Stimulated activated CD8-positive, alpha-beta memory T cell treated with anti-CD3 and anti-CD28 coated beads, Interleukin-4, amount 100 ng/mL, for 24 hours (primary cell): ENCODE measurements around the gene KRTAP4-12.
"Not testable (repeated sequence)": the region's sequence is repeated elsewhere in the genome, so short reads cannot be mapped to it uniquely, and the experiment has no call there.

Experiments
- DNase-seq: peaks from one replicate; pipeline ENCODE4 v3.0.0-alpha.2; 2020; ENCODE audit warnings: low read depth

The KRTAP4-12 gene

DNA sequence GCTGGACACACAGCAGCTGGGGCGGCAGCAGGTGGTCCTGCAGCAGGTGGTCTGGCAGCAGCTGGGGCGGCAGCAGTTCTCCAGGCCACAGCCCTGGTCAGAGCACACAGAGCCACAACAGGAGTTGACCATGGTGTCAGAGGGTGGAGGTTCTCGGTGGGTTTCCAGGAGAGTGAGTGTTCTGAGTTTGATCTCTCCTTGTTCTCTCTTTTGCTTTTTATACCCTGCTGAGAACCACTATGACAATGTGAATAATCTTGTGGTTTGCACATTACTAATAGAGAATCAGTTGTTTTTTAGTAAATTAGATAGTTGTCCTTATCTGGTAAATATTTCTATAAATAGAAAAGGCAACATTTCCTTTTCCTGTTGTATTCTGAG is at the start of gene KRTAP4-12:
KRTAP4-12 (minus strand) TSS at position 192 of the 381 bp plus-strand sequence; CDS start at position 132, 60 bp downstream.
- DNase-seq = not testable (repeated sequence)

DNA sequence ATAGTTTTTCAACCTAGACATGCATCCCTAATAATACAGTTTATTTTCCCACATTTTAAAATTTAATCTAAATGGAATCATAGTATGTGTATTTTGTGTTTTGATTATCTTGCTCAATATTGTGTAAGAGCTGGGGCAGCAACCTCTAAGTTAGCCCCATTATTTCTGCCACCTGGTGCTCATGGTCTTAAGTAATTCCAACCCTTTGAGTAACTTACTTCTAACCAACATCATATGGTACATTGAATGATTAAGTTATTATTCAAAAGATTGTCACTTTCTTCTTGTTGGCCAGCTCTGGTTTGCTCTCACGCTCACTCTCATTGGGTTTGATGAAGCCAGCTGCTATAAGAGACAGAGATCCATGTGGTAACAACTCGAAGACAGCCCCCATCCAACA is 47.9 kb upstream of the KRTAP4-12 start:
- DNase-seq = no peak

DNA sequence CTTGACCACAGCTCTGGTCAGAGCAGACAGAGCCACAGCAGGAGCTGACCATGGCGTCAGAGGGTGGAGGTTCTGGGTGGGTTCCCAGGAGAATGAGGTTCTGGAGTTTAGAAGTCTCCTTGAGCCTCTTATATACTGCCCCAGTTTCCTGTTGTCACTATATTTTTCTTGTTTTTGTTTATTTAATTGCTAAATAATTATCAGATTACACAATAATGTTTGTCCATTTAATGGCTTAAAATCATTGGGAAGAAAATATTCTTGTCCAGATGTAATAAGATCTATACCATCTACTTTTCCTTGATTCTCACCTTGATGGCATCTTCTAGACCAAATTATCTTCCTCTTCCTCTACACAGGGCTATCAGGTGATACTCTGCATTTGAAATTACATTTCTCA is 44.1 kb upstream of the KRTAP4-12 start, which contains the start of gene KRTAP4-3:
KRTAP4-3 (minus strand) TSS at position 101 of the 400 bp plus-strand sequence; CDS start at position 52, 49 bp downstream.
- DNase-seq = no peak

DNA sequence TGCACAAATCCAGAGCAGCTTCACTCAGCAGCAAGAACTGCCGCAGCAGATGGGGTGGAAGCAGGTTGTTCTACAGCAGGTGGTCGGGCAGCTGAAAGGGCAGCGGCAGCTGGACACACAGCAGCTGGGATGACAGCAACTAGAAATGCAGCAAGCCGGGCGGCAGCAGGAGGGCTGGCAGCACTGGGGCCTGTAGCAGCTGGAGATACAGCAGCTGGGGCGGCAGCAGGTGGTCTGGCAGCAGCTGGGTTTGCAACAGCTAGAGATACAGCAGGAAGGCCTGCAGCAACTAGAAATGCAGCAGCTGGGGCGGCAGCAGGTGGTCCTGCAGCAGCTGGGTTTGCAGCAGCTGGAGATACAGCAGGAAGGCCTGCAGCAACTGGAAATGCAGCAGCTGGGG is 43.6 kb upstream of the KRTAP4-12 start:
- DNase-seq = no peak

DNA sequence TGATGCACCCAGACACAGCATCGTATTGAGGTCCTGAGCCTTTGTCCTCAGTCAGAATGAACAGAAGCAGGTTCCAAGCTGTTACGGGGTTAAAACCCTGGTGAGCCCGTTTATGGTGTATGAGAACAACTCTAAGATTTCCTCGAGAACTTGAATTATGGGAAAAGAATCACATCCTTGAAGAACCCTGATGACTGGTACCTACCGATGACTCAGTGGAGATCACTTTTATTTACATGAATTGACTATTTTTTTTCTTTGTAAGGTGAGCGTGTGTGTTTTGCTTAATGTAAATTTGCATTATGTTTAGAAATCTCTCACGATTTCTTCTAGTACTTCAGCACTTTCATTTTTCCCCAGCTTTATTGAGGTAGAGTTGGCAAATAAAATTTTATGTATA is 39.8 kb upstream of the KRTAP4-12 start:
- DNase-seq = no peak

DNA sequence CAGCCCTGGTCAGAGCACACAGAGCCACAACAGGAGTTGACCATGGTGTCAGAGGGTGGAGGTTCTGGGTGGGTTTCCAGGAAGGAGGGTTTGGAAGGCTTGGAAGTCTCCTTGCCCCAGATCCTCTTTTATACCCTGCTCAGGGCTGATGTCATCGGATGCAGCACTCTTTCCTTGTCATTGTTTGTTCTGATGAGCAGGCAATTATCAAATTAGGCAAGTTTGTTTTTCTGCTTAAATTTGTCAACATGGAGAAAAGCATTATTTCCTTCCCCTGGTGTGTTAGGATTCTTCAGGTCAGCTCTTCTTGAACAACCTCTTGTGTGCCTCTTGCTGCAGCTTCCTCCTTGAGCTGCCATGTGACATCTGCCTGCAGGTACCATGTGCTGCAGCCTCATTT is 36.7 kb upstream of the KRTAP4-12 start, which contains the start of gene KRTAP4-4:
KRTAP4-4 (minus strand) TSS at position 101 of the 400 bp plus-strand sequence; CDS start at position 44, 57 bp downstream.
- DNase-seq = no peak

DNA sequence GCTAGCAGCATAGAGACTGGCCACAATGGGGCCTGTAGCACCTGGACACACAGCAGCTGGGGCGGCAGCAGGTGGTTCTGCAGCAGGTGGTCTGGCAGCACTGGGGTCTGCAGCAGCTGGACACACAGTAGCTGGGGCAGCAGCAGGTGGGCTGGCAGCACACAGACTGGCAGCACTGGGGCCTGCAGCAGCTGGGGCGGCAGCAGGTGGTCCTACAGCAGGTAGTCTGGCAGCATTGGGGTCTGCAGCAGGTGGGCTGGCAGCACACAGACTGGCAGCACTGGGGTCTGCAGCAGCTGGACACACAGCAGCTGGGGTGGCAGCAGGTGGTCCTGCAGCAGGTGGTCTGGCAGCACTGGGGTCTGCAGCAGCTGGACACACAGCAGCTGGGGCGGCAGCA is 36.2 kb upstream of the KRTAP4-12 start:
- DNase-seq = not testable (repeated sequence)

DNA sequence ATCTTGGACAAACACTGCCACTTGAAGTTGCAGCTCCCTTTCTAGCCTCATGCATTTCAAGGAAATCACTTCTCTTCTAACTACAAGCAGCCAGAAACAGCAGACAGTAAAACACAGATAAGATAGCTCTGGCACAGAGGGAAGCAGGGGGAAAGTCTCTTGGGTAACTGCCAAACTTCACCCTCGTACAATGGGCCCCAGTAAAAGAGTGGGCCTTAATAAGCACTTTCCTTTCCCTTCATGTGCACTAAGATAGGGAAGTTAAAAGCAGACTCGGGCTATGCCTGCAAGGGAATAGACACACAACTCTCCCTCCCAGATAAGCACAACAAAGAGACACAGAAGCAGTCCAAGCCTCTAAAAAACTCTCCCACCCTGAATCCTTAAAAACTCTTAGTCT is 29.9 kb upstream of the KRTAP4-12 start:
- no peak for DNase-seq

DNA sequence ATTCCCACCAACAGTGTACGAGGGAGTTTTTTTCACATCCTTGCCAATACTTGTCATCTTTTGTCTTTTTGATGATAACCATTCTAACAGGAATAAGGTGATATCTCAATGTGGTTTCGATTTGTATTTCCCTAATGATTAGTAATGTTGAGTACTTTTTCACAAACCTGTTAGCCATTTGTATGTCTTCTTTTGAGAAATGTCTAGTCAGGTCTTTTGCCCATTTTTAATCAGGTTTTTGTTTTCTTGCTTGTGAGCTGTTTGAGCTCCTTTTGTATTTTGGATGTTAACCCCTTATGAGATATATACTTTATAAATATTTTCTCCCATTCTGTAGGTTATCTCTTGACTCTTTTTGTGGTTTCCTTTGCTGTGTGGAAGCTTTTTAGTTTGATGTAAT is 27.5 kb upstream of the KRTAP4-12 start:
- DNase-seq = no peak

DNA sequence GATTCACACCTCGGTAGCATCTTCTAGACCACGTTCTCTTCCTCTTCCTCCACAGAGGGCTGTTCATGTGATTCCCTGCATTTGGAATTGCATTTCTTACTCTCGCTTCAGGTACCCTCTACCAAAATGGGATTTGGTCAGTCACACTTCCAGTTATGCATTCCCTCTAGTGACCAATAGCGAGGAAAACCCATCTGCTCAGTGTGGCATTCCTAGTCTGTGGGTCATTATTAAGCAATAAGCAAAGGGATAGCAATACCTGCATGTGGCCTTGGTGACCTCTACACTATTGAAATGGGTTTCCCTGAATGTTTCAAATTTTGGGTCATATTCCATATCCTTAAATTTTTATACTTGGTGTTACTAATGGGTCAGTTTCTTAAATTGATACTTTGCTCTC is 26.0 kb upstream of the KRTAP4-12 start:
- DNase-seq = no peak

DNA sequence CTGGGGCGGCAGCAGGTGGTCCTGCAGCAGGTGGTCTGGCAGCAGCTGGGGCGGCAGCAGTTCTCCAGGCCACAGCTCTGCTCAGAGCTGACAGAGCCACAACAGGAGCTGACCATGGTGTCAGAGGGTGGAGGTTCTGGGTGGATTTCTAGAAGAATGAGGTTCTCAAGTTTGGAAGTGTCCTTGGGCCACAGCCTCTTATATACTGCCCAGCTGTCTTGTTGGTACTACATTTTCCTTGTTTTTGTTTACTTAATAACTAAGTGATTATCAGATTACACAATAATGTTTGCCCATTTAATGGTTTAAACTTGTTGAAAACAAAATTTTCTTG is 25.6 kb upstream of the KRTAP4-12 start, which contains the start of gene KRTAP4-5:
KRTAP4-5 (minus strand) TSS at position 174 of the 334 bp plus-strand sequence; CDS start at position 116, 58 bp downstream.
- DNase-seq = no peak

DNA sequence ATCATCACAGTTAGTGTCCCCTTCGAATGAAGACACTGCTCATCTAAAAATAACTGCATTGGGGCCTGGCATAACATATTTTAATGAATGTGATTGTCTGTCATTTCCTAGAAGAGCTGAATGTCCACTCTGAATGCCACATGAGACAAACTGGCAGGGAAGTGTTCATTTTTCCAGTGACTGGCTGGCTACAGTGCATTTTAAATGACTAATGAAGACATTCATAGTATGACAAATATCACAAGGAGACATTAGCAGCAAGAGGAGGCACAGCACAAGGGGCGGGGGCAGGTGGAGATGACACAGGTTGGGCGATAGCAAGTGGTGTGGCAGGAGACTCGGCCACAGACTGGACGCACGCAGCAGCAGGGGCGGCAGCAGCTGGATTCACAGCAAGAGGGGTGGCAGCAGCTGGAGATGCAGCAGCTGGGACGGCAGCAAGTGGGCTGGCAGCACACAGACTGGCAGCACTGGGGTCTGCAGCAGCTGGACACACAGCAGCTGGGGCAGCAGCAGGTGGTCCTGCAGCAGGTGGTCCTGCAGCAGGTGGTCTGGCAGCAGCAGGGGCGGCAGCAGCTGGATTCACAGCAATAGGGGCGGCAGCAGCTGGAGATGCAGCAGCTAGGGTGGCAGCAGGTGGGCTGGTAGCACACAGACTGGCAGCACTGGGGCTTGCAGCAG is 25.1 kb upstream of the KRTAP4-12 start:
- not testable (repeated sequence) for DNase-seq

DNA sequence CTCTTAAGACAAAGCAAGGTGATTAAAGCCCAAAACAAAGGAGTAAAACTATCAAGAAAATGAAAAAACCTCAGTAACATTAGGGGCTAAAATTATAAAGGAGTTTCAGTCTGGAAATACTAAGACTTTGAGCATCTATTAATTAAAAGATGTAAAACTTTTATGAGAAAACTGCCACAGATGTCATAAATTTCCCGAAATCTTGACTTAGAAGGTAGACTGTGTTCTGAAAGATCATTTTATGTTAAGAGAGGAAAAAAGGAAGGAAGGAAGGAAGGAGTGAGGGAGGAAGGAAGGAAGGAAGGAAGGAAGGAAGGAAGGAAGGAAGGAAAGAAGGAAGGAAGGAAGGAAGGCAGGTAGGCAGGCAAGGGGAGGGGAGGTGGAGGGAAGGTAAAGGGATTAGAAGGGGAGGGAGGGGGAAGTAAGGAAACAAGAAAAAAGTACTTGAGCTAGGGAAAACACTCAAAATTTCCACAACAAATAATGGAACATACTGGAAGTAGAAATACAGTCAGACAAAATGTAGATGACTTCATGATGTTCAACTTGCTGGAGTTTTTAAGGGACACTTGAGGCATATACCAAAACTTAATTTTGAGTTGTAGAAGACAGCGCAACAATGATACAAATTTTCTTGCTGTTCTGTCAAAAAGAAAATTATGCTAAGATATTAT is 23.7 kb upstream of the KRTAP4-12 start:
- DNase-seq = no peak

DNA sequence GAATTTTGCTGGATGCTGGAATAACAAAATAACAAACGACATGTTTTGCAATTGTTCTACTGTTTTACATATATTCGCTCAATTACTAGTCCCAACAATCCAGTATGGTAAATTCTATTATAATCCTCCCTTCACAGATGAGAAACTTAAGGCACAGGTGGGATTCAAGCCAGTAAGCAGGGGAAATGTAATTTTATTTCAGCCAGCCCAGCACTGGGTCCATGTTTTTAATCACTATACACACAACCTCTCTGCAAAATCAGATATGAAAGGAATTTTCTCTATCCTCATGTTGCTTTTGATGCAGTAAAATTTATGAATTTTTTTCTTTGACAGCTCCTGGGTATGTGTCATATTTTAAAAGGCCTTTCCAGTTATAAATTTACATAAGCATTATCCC is 21.3 kb upstream of the KRTAP4-12 start:
- DNase-seq = no peak

DNA sequence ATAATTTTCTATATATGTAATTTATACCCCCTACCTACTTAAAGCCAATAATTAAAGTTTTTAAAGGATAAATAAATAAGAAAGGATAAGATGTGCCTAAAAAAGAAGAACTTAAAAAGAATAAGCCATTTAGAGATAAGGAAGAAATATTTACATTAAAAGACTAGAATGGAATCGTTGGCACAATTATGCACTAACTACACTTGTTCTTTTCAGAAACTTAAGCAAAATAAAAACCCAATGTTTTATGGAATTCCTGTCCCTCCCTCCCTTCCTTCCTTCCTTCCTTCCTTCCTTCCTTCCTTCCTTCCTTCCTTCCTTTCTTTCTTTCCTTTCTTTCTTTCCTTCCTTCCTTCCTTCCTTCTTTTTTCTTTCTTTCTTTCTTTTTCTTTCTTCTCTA is 20.9 kb upstream of the KRTAP4-12 start:
- DNase-seq = no peak

DNA sequence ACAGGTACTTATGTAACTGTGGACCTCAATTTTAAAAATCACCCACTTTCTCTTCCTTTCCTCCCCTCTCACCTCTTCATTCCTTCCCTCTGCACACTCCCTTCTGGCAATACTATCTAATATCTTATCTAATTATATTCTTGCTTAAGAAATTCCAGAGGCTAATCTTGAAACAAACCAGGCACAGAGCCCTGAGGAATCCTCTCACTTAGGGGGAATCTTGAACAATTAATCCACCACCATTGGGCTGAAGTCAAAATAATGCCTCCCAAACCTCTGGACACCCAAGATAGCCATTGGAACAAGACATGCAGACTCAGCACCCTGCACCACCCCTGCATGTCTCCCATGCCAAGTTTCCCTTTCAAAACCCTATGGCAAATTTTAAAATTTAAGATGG is 17.4 kb upstream of the KRTAP4-12 start:
- no peak for DNase-seq

DNA sequence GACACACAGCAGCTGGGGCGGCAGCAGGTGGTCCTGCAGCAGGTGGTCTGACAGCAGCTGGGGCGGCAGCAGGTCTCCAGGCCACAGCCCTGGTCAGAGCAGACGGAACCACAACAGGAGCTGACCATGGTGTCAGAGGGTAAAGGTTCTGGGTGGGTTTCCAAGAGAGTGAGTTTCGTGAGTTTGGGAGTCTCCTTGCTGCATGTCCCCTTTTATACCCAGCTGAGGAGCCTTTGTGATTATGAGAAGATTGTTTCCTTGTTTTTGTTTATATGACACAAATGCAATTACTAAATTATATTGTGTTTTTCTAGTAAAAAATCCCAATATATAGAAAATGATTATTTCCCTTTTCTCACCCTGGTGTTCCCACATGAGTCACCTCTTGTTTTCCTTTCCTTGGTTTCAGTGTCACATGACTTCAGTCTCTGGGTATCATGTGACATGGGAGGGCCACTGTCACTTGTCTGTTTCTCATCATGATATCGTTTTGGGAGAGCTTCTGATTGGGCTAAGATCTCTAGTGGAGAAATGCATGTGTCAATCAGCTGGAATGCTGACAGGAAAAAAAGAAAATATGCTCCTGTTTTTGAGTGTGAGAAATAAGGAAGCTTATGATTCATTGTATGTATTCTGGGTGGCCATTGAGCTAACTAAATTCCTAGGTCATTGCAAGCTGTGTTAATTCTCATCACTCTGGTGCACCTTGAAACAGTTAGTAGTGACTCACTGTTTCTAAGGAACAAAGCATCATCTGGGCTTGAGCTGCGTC is 16.6 kb upstream of the KRTAP4-12 start, which contains the start of gene KRTAP4-6:
KRTAP4-6 (minus strand) TSS at position 185 of the 772 bp plus-strand sequence; CDS start at position 128, 57 bp downstream.
- no peak for DNase-seq

DNA sequence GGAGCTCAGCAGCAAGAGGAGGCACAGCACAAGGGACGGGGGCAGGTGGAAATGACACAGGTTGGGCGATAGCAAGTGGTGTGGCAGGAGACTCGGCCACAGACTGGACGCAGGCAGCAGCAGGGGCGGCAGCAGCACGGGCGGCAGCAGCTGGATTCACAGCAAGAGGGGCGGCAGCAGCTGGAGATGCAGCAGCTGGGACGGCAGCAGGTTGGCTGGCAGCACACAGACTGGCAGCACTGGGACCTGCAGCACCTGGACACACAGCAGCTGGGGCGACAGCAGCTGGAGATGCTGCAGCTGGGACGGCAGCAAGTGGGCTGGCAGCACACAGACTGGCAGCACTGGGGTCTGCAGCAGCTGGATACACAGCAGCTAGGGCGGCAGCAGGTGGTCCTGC is 15.9 kb upstream of the KRTAP4-12 start:
- not testable (repeated sequence) for DNase-seq

DNA sequence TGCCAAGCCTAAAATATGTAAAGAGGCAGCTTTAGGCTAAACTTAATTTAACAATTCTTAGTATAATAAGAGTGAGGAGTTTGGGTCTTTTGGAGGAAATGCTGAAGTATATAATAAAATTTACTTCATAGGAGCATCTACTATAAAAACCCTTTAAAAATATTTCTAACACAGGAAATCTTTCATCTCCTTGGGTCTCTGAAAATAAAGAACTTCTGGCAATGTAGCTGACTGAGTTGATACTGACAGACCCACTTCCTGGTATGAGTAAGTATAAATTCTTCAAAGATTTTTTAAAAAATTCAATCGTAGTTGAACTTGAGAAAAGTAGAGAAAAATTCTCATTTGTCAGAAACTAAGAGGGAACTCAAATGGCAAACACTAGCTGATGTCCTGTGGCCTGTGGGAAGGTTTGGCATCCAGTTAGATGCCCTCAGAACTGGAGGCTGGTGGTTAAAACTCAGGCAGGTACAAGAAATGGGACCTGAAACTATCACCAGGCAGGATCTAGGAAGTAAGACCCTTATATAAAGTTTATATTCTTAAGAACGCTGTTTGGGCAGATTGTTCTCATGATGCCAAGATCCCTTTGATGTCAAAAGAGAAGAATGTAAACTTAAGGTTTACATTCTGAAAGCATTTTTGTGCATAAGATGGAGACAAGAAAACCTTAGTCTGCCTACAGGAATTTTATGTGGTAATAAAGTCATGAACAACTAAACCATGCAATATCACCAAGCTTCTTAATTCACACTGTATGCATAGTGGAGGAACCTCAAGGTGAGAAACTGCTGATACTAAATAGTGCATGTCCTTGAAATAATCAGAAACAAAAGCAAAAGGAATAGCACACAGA is 10.1 kb upstream of the KRTAP4-12 start:
- no peak for DNase-seq

DNA sequence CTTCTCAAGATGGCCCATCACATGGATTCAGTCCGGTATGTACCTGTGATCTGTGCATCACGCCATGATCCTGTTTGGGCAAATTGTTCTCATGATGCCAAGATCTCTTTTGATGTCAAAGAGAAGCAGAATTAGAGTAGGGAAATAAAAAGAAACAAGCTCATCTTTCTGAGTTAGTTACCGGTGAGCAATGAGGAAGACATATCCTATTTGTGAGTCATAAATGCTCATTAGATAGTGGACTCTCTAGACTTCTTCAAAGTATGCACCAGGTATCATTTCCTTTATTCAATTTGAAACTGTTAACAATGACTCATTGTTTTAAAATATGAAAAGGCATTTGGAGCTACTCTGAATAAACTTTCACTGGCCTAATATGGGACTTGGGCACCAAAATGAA is 8.0 kb upstream of the KRTAP4-12 start:
- DNase-seq = no peak

DNA sequence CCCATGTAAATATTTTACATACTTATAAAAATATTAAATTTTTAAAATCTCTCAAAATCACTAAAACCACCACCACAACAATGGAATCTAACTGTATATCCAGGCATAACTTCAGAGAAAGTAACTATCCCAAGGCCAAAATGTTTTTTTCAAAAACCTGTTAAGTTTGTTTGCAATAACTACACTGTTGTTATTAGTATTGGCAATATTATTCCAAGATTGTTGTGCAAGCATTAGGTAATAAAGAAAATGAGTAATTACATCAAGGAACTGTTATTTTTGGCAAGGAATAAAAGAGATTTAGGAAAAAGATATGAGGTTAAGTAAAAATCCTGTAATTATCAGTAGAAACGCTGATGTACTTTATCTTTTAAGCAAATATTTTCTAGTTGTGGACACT is 3.4 kb upstream of the KRTAP4-12 start:
- no peak for DNase-seq

DNA sequence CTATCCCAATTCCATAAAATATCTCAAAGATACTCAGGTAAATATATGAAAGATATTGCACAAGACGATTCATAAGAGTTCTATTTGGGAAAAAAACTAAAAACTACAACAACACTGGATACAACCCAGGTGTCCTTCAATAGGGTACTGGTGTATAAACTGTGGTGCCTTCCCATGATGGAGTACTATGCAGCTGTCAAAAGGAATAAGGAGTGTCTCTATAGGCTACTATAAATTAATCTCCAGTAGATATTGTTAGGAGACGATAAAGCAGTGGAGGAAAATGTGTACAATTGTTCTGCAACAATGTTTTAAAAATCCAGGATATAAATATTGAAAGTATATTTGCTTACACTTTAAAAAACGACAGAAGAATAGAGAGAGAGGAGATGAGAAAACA is 2.4 kb upstream of the KRTAP4-12 start:
- no peak for DNase-seq
